ENCODE measurements around the gene PPP1CC. TPM values are rescaled to one million over a fixed set of nuclear protein-coding genes. Genes with fewer than 3 reads are reported as not detected.
"Not testable (repeated sequence)": the region's sequence is repeated elsewhere in the genome, so short reads cannot be mapped to it uniquely, and the experiment has no call there.

Gene PPP1CC
- total RNA-seq, 1 donor from 2014 or later = 90.6 TPM

DNA sequence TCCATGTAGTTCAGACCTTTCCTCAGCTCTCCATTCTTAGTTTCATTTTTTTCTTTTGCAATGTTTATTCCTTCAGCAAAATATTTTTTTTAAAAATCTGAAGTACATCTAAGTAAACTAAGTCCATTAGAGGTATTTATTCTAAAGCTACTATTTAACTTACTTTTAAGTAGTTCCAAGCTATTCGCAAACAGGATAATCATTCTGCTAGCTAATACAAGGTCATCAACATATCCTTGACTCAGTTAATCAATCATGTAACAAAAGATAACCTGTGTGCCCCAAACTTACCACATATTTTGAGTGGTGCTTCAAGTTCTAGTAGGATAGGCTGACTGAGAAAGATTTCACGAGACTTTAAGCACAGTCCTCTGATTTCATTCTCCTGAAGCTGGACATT is 11.2 kb downstream of the PPP1CC start:
- DNase-seq = no peak
- Histone ChIP-seq H3K27me3 (no peaks in the 10 kb centered on the region), H3K27ac (no peak overlapping the region), H3K36me3 (peaks cover 68% of the 10 kb centered on the region), H3K9me3 (no peaks in the 10 kb centered on the region), H3K4me3 (no peak overlapping the region), H3K4me1 (peaks cover 22% of the 10 kb centered on the region)
- intact Hi-C loops (cut with DNase I) = no loop called here
- TF ChIP-seq, protein P1, sequence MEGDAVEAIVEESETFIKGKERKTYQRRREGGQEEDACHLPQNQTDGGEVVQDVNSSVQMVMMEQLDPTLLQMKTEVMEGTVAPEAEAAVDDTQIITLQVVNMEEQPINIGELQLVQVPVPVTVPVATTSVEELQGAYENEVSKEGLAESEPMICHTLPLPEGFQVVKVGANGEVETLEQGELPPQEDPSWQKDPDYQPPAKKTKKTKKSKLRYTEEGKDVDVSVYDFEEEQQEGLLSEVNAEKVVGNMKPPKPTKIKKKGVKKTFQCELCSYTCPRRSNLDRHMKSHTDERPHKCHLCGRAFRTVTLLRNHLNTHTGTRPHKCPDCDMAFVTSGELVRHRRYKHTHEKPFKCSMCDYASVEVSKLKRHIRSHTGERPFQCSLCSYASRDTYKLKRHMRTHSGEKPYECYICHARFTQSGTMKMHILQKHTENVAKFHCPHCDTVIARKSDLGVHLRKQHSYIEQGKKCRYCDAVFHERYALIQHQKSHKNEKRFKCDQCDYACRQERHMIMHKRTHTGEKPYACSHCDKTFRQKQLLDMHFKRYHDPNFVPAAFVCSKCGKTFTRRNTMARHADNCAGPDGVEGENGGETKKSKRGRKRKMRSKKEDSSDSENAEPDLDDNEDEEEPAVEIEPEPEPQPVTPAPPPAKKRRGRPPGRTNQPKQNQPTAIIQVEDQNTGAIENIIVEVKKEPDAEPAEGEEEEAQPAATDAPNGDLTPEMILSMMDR (IDR thresholded peaks at IDR 0.05) = no peak
- ATAC-seq = no peak

DNA sequence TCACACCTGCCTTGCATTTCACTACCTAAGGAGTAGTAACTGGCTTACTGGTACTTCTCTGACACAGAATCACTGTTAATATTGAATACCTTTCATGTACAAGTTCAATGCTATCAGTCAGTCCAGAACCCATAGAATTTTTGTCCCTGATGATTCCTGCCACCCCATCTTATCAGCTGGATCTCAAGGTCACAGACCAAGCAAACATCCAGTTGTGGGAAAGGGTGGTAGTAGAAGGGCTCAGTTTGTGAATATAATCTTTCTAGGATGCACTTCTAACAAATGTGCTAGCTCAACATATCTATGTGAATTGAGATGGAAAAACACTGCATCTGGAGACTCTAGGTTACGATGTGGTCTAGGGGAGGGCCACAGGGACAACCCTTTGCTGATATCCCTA is 14.1 kb downstream of the PPP1CC start:
- TF ChIP-seq, protein P1 (IDR thresholded peaks at IDR 0.05) = no peak
- ATAC-seq (no peak), DNase-seq (no peak)
- Histone ChIP-seq H3K36me3 (peaks cover 79% of the 10 kb centered on the region), H3K4me3 (no peak overlapping the region), H3K9me3 (no peaks in the 10 kb centered on the region), H3K27me3 (no peaks in the 10 kb centered on the region), H3K4me1 (peaks cover 12% of the 10 kb centered on the region), H3K27ac (no peak overlapping the region)
- intact Hi-C loops (cut with DNase I) = no loop called here

DNA sequence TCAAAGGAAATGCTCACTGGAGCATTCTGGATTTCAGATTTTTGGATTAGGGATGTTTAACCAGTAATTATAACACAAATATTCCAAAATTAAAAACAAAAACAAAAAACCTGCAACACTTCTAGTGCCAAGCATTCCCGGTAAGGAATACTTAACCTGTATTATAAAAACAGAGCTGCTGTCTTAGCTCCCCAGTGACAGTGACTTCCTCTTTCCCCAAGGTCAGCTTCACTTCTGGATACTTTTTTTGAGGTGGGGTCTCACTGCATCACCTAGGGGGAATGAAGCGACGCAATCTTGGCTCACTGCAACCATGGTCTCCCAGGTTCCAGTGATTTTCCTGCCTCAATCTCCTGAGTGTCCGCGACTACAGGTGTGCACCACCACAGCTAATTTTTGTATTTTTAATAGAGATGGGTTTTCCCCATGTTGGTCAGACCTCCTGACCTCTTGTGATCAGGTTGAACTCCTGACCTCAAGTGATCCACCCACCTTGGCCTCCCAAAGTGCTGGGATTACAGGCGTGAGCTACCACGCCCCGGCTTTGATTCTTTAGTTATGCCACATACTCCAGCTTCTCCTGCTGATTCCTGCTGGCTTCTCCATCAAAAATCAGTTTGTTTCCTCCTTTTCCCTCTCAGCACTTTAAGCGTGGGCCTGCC is 15.9 kb downstream of the PPP1CC start:
- Histone ChIP-seq H3K4me1 (no peaks in the 10 kb centered on the region), H3K4me3 (no peak overlapping the region), H3K27me3 (no peaks in the 10 kb centered on the region), H3K27ac (no peak overlapping the region), H3K9me3 (no peaks in the 10 kb centered on the region), H3K36me3 (peaks cover 96% of the 10 kb centered on the region)
- DNase-seq (no peak), ATAC-seq (no peak)
- intact Hi-C loops (cut with DNase I) = no loop called here
- TF ChIP-seq, protein P1 (IDR thresholded peaks at IDR 0.05) = no peak

DNA sequence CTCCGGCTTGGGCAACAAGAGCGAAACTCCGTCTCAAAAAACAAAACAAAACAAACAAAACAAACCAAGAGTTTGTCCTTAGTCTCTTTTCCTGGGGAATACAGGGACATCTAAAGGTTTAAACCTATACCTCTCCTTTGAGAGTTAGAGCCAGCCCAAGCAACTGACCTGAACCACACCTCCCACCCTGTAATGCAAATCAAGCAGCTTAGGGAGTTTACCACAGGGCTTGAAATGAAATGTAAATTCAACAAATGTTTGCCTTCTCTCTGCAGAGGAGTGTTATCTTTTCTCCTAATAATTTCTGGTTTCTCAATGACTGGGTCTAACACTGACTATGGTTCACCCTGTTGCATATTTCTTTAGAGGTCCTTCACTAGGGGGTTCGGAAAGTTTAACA is 16.7 kb downstream of the PPP1CC start:
- DNase-seq = no peak
- Histone ChIP-seq H3K27me3 (no peaks in the 10 kb centered on the region), H3K9me3 (no peaks in the 10 kb centered on the region), H3K36me3 (peaks cover 97% of the 10 kb centered on the region), H3K27ac (no peak overlapping the region), H3K4me1 (no peaks in the 10 kb centered on the region), H3K4me3 (no peak overlapping the region)
- ATAC-seq = no peak
- TF ChIP-seq, protein P1 (IDR thresholded peaks at IDR 0.05) = no peak
- intact Hi-C loops (cut with DNase I) = no loop called here

DNA sequence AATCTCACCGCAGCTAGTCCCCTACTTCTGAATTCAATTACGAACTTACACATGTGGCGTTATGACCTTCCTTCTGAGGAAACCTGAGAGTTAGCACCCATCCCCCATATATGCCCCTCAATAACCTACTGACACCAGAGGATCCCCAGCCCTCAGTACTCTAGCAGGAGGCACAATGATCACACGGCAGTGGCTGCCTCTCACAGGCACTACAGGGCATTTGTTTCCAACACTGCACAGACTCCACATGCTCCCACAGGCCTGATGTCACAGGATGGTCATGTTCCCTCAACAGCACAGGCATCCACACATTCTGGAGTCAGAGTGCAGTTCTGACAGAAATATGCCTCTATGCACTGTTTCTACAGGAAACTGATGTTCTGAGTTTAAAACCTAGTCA is 17.4 kb downstream of the PPP1CC start:
- TF ChIP-seq, protein P1 (IDR thresholded peaks at IDR 0.05) = no peak
- no peak for ATAC-seq
- no peak for DNase-seq
- intact Hi-C loops (cut with DNase I) = no loop called here
- Histone ChIP-seq H3K4me1 (no peaks in the 10 kb centered on the region), H3K27me3 (no peaks in the 10 kb centered on the region), H3K27ac (no peak overlapping the region), H3K9me3 (no peaks in the 10 kb centered on the region), H3K4me3 (no peak overlapping the region), H3K36me3 (peaks cover 97% of the 10 kb centered on the region)

DNA sequence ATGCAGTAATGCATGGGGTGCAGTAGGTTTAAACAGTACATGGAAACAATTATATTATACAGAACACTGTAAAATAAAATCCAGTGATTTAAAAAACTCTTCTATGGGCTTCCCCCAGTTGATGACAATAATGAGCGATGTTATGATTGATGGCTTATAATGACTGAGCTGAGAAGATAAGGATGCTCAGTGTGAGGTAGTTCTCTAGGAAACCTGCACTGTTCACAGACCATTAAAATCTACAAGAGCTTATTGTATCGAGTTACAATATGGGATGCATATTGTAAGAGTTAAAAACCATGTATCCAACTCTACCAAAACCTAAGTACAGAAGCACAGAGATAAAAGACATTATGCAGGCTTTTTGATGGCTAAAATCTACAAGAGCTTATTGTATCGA is 19.8 kb downstream of the PPP1CC start:
- H3K4me1 ChIP-seq; H3K4me3 ChIP-seq; H3K27ac ChIP-seq; H3K27me3 ChIP-seq; H3K9me3 ChIP-seq; ATAC-seq; intact Hi-C loops (cut with DNase I); DNase-seq: not testable (repeated sequence)
- H3K36me3 ChIP-seq = peaks cover 98% of the 10 kb centered on the region
